ENCODE data around the gene CELF1.
"Not testable (repeated sequence)": the region's sequence is repeated elsewhere in the genome, so short reads cannot be mapped to it uniquely, and the experiment has no call there.

CELF1 gene

DNA sequence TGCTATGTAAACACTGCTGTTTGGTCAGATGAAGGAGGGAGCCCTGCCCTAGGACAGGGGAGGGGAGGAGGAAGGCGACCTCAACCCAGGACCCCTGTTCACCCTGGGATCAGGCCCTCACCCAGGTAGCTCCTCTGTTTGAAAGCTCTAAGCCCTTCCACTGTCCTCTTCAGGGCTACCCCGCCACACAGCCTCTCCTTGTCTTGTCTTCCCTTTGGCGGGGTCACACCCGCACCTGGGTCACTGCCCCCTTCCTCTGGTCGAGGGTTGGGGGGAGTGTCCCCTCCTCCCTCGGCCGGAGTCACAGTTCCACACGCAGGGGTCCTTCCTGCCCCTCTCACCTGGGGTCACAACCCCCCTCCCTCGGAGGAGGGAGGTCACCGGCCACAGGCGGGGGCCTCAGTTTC lies 12.0 kb upstream of the CELF1 start:
- H3K27ac ChIP-seq = peak overlapping the region; percentile 98
- TF ChIP-seq ZFX (IDR thresholded peaks at IDR 0.05) = no peak
- TF ChIP-seq, protein P1, sequence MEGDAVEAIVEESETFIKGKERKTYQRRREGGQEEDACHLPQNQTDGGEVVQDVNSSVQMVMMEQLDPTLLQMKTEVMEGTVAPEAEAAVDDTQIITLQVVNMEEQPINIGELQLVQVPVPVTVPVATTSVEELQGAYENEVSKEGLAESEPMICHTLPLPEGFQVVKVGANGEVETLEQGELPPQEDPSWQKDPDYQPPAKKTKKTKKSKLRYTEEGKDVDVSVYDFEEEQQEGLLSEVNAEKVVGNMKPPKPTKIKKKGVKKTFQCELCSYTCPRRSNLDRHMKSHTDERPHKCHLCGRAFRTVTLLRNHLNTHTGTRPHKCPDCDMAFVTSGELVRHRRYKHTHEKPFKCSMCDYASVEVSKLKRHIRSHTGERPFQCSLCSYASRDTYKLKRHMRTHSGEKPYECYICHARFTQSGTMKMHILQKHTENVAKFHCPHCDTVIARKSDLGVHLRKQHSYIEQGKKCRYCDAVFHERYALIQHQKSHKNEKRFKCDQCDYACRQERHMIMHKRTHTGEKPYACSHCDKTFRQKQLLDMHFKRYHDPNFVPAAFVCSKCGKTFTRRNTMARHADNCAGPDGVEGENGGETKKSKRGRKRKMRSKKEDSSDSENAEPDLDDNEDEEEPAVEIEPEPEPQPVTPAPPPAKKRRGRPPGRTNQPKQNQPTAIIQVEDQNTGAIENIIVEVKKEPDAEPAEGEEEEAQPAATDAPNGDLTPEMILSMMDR (conservative IDR thresholded peaks at IDR 0.05) = no peak

DNA sequence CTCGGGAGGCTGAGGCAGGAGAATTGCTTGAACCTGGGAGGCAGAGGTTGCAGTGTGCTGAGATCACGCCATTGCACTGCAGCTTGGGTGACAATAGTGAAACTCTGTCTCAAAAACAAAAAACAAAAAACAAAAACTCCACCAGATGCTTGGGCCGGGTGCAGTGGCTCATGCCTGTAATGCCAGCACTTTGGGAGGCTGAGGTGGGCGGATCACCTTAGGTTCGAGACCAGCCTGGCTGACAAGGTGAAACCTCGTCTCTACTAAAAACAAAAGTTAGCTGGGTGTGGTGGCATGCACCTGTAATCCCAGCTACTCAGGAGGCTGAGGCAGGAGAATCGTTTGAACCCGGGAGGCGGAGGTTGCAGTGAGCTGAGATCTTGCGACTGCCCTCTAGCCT lies 11.4 kb upstream of the CELF1 start:
- not testable (repeated sequence) for H3K27ac ChIP-seq

DNA sequence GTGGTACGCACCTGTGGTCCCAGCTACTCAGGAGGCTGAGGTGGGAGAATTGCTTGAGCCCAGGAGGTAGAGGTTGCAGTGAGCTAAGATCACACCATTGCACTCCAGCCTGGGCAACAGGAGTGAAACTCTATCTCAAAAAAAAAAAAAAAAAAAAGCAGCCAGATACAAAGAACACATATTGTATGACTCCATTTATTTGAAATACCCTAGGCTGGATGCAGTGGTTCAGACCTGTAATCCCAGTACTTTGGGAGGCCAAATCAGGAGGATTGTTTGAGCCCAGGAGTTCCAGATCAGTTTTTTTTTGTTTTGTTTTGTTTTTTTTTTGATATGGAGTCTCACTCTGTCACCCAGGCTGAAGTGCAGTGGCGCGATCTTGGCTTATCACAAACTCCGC lies 9.5 kb upstream of the CELF1 start:
- H3K27ac ChIP-seq = not testable (repeated sequence)

DNA sequence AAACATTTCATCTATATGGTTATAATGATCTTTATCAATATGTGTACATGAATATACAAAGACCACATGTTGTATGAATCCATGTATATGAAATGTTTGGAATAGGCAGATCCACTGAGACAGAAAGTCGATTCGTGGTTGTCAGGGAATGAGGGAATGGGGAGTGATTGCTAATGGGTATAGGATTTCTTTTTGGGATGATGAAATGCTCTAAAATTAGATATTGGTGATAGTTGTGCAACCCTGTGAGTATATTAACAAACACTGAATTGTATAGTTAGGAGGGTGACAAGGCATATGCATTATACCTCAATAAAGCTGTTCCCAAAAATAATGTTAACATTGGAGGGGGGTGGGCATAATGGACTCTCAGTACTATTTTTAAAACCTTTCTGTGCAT lies 7.5 kb upstream of the CELF1 start:
- H3K27ac ChIP-seq = no peak overlapping the region
- no peak for TF ChIP-seq ZFX (IDR thresholded peaks at IDR 0.05)
- TF ChIP-seq, protein P1 (conservative IDR thresholded peaks at IDR 0.05) = no peak

DNA sequence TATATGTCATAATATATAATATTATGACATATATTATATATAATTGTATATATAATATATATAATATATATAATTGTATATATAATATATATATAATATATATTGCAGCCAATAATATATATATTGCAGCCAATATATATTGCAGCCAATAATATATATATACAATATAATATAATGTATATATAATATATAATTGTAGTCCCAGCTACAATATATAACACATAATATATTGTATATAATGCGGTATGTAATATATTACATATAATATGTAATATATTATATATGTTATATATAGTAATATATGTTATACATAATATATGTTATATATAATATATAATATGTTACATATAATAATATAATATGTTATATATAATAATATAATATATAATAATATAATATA lies 5.8 kb upstream of the CELF1 start:
- TF ChIP-seq, protein P1 (conservative IDR thresholded peaks at IDR 0.05) = no peak
- TF ChIP-seq ZFX (IDR thresholded peaks at IDR 0.05) = no peak
- no peak overlapping the region for H3K27ac ChIP-seq

DNA sequence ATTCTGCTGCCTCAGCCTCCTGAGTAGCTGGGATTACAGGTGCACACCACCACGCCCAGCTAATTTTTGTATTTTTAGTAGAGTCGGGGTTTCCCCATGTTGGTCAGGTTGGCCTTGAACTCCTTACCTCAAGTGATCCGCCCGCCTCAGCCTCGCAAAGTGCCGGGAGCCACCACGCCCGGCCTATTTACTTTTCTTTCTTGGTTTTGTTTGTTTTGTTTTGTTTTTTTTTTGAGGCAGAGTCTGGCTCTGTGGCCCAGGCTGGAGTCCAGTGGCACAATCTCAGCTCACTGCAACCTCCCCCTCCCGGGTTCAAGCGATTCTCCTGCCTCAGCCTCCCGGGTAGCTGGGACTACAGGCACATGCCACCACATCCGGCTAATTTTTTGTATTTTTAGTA lies 4.1 kb upstream of the CELF1 start:
- not testable (repeated sequence) for H3K27ac ChIP-seq

DNA sequence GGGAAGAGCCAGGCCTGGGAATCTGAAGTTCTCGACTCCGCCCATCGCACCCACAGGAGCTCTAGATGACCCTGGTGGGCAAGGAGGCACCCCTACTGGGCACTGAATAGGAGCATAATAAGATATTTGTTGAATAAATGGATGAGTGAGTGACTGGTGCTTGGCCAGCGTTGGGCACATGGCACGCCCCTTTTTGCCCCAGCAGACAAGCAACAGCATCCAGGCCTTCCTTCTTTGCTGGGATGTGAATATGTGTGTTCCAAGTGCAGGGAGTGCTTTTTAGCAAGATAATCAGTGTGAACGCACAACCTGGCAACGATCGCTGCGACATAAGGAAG lies 443 bp upstream of the CELF1 start:
- H3K27ac ChIP-seq = peak overlapping the region; percentile 93
- TF ChIP-seq, protein P1 (conservative IDR thresholded peaks at IDR 0.05) = no peak; the same call in none of the 2 replicates
- no peak for TF ChIP-seq ZFX (IDR thresholded peaks at IDR 0.05)

DNA sequence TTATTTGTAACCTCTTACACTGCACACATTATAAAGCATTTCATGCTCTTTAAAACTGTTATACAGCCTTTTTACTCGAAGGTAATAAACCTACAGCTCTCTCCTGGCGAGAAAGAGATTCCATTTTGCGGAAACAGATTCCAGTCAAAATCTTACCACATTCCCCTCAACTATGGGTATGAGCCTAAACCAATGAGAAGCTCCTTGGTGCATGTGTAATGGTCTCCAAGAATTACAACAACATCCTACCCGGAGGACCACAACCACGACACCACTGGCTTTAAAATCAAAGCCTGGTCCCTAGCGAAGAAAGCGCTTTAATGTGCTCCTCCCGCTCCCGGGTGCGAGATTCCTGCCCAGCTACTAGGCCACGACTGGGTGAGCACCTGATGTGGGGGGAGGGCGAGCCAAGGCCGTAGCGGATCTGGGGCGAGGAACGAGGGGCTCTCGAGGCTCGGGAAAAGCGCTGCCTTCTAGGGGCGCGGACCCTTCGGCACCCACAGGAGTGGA lies 821 bp downstream of the CELF1 start:
- TF ChIP-seq, protein P1 (conservative IDR thresholded peaks at IDR 0.05) = no peak
- no peak for TF ChIP-seq ZFX (IDR thresholded peaks at IDR 0.05)
- H3K27ac ChIP-seq = peak overlapping the region; percentile 93

DNA sequence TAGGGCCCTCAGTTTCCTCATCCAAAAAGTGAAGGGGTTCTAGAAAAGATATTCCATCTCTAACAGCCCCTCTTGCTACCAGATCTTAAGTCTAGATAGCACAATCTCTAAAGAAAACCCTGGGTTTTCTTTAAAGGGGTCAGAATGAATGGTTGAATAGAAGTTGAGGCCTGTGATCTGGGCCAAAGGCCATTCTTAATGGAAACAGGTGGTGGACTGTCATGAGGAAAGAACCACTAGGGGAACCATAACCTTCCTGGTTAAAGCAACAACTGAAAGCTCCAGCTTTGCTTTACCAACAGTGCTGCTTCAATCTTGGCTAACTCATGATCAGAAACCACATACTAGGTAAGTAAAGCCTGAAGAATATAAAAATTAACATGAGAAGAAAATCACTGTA lies 1.8 kb downstream of the CELF1 start:
- TF ChIP-seq, protein P1 (conservative IDR thresholded peaks at IDR 0.05) = no peak; the same call in 1 of the 2 replicates
- TF ChIP-seq ZFX (IDR thresholded peaks at IDR 0.05) = no peak
- H3K27ac ChIP-seq = no peak overlapping the region

Measured in C4-2B (cell line).